Measurements from ENCODE around the gene ERC2.

DNA sequence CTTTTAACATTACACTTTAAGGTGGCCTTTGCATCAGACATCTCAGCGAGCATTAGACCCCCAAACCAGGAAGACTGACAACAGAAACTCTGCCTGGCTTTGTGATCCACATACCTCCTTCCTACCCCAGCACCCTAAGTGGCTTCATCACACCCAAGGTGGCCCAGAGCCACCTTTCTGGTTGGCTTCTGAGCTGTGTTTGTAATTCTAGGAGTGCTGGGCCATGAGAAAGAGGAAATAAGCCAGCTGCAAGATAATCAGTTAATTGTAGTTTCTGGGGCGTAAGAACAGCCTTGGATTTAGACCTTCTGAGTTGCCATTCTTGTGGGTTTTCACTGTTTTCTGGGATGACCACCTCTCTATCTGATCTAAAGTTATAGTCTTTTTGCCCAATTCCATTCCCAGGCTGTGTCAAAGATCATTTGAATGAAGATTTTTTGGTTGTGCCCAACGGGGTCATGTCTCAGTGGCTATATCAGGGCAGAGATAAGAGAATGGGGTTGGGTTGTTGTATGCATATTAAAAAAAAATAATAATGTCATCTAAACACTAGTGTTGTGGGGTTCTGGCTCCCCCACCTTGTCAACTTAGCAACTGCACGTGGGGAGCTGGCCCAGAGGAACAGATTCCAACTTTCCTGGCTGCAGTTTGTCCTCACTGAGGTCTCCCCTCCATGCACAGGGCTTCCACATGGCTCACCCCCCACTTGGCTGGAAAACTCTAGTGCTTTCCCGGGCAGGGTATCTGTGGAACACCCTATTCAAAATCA lies 746.4 kb downstream of the ERC2 start:
- TF ChIP-seq RBFOX2 (IDR thresholded peaks at IDR 0.05; ENCODE audit: low read depth, low read length) = no peak
- TF ChIP-seq TCF7 (IDR thresholded peaks at IDR 0.05; ENCODE audit: low read depth) = no peak
- TF ChIP-seq, protein P1, sequence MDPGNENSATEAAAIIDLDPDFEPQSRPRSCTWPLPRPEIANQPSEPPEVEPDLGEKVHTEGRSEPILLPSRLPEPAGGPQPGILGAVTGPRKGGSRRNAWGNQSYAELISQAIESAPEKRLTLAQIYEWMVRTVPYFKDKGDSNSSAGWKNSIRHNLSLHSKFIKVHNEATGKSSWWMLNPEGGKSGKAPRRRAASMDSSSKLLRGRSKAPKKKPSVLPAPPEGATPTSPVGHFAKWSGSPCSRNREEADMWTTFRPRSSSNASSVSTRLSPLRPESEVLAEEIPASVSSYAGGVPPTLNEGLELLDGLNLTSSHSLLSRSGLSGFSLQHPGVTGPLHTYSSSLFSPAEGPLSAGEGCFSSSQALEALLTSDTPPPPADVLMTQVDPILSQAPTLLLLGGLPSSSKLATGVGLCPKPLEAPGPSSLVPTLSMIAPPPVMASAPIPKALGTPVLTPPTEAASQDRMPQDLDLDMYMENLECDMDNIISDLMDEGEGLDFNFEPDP (CRISPR knock-in tag; conservative IDR thresholded peaks at IDR 0.05) = no peak
- TF ChIP-seq ZIK1 (CRISPR knock-in tag; IDR thresholded peaks at IDR 0.05; ENCODE audit: borderline replicate concordance, low read depth) = no peak
- TF ChIP-seq POLR2AphosphoS5 (IDR thresholded peaks at IDR 0.05; ENCODE audit: low read depth, low read length) = no peak
- TF ChIP-seq PLRG1 (conservative IDR thresholded peaks at IDR 0.05) = no peak
- no peak for TF ChIP-seq MAX (IDR thresholded peaks at IDR 0.05)
- TF ChIP-seq YY1 (IDR thresholded peaks at IDR 0.05; ENCODE audit: insufficient read depth, insufficient replicate concordance, low read depth, low read length) = no peak
- TF ChIP-seq CTCF (CRISPR knock-in tag; IDR thresholded peaks at IDR 0.05) = peak; percentile 20; the same call in 1 of the 2 replicates
- TF ChIP-seq, protein P2, sequence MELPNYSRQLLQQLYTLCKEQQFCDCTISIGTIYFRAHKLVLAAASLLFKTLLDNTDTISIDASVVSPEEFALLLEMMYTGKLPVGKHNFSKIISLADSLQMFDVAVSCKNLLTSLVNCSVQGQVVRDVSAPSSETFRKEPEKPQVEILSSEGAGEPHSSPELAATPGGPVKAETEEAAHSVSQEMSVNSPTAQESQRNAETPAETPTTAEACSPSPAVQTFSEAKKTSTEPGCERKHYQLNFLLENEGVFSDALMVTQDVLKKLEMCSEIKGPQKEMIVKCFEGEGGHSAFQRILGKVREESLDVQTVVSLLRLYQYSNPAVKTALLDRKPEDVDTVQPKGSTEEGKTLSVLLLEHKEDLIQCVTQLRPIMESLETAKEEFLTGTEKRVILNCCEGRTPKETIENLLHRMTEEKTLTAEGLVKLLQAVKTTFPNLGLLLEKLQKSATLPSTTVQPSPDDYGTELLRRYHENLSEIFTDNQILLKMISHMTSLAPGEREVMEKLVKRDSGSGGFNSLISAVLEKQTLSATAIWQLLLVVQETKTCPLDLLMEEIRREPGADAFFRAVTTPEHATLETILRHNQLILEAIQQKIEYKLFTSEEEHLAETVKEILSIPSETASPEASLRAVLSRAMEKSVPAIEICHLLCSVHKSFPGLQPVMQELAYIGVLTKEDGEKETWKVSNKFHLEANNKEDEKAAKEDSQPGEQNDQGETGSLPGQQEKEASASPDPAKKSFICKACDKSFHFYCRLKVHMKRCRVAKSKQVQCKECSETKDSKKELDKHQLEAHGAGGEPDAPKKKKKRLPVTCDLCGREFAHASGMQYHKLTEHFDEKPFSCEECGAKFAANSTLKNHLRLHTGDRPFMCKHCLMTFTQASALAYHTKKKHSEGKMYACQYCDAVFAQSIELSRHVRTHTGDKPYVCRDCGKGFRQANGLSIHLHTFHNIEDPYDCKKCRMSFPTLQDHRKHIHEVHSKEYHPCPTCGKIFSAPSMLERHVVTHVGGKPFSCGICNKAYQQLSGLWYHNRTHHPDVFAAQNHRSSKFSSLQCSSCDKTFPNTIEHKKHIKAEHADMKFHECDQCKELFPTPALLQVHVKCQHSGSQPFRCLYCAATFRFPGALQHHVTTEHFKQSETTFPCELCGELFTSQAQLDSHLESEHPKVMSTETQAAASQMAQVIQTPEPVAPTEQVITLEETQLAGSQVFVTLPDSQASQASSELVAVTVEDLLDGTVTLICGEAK (IDR thresholded peaks at IDR 0.05) = no peak
- TF ChIP-seq, protein P2 (CRISPR knock-in tag; IDR thresholded peaks at IDR 0.05) = no peak
- TF ChIP-seq GMEB1 (CRISPR knock-in tag; IDR thresholded peaks at IDR 0.05; ENCODE audit: borderline replicate concordance) = no peak
- TF ChIP-seq POLR2A (IDR thresholded peaks at IDR 0.05; ENCODE audit: insufficient read depth in 1 of 2, low read depth in 2 of 2, low read length in 2 of 2) = no peak
- TF ChIP-seq JUND (CRISPR knock-in tag; IDR thresholded peaks at IDR 0.05) = no peak
- TF ChIP-seq GLI4 (CRISPR knock-in tag; IDR thresholded peaks at IDR 0.05; ENCODE audit: borderline replicate concordance) = no peak
